Type B pancreatic cell (in vitro differentiated cells): ENCODE data around the gene TMEM59. TPM values are rescaled to one million over a fixed set of nuclear protein-coding genes. Genes with fewer than 3 reads are reported as not detected.
A peak's percentile ranks its signal among the peaks of the same experiment; 100 is the strongest.

Experiments used
- DNase-seq: peaks from one replicate; pipeline ENCODE4 v3.0.0; 2021; ENCODE audit warnings: mixed read lengths; ENCODE audit not compliant: unreplicated experiment; ENCODE audit errors: extremely low spot score
- H3K27ac Mint-ChIP-seq: 2 replicates; pipeline ENCODE4 v1.8.0; 2021; ENCODE audit warnings: mild to moderate bottlenecking, mixed read lengths
- H3K27me3 Mint-ChIP-seq: 2 replicates; pipeline ENCODE4 v1.8.0; 2021; ENCODE audit warnings: mixed read lengths
- H3K36me3 Mint-ChIP-seq: 2 replicates; pipeline ENCODE4 v1.8.0; 2021; ENCODE audit warnings: mixed read lengths
- H3K4me1 Mint-ChIP-seq: one replicate; pipeline ENCODE4 v1.8.0; 2021; ENCODE audit warnings: mixed read lengths; ENCODE audit not compliant: unreplicated experiment
- H3K4me3 Mint-ChIP-seq: 2 replicates; pipeline ENCODE4 v1.8.0; 2021; ENCODE audit warnings: mild to moderate bottlenecking, mixed read lengths
- H3K9me3 Mint-ChIP-seq: 2 replicates; pipeline ENCODE4 v1.8.0; 2021; ENCODE audit warnings: mixed read lengths
- CTCF ChIP-seq: fragments of 200-600 bp; sonication (generic); conservative IDR thresholded peaks from 2 replicates; pipeline ENCODE4 v1.5.0; 2021; ENCODE audit warnings: antibody characterized with exemption, mild to moderate bottlenecking
- long read RNA-seq: library from polyadenylated mRNA; unstranded; transcript quantifications from one replicate; pipeline ENCODE4 v2.0.0, GENCODE V29; 2020
- total RNA-seq: library from RNA; stranded (reverse); gene quantifications from 2 replicates; pipeline ENCODE4 v1.2.1, GENCODE V29; 2021; ENCODE audit warnings: low replicate concordance

TMEM59 gene, protein sequence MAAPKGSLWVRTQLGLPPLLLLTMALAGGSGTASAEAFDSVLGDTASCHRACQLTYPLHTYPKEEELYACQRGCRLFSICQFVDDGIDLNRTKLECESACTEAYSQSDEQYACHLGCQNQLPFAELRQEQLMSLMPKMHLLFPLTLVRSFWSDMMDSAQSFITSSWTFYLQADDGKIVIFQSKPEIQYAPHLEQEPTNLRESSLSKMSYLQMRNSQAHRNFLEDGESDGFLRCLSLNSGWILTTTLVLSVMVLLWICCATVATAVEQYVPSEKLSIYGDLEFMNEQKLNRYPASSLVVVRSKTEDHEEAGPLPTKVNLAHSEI
- 283 and 390 TPM in 2 replicates for total RNA-seq
- long read RNA-seq, full-length matches to known transcripts = 1,007 of 1,477 reads
- long read RNA-seq, partial matches to known transcripts = 4 of 1,477 reads
- long read RNA-seq, other reads (novel, unspliced or antisense) = 466 of 1,477 reads

- Mint-ChIP-seq H3K36me3 (peaks cover 6% of the 10 kb centered on the region), H3K4me3 (no peak within 1 kb of the TSS), H3K27me3 (no peaks in the 10 kb centered on the region), H3K27ac (no peak within 1 kb of the TSS), H3K4me1 (peaks cover 12% of the 10 kb centered on the region), H3K9me3 (no peaks in the 10 kb centered on the region)
- DNase-seq = peak; percentile 98
- TF ChIP-seq CTCF = no peak
Observed at GRCh38 chr1:54052934-54053744, at the start of gene TMEM59, which contains the start of gene TCEANC2. Gene TMEM59, minus strand, starts transcription at chr1:54053204. Its CDS starts 16 bp downstream, at chr1:54053188. Gene TCEANC2, plus strand, starts transcription at chr1:54053608. Its CDS starts 815 bp downstream, at chr1:54054423.

- TF ChIP-seq CTCF = no peak
- Mint-ChIP-seq H3K4me1 (peaks cover 18% of the 10 kb centered on the region), H3K27ac (no peak overlapping the region), H3K9me3 (no peaks in the 10 kb centered on the region), H3K36me3 (peaks cover 8% of the 10 kb centered on the region), H3K27me3 (no peaks in the 10 kb centered on the region), H3K4me3 (no peak overlapping the region)
- no peak for DNase-seq
Observed at GRCh38 chr1:54100500-54100899, 47.5 kb upstream of the TMEM59 start.

DNA sequence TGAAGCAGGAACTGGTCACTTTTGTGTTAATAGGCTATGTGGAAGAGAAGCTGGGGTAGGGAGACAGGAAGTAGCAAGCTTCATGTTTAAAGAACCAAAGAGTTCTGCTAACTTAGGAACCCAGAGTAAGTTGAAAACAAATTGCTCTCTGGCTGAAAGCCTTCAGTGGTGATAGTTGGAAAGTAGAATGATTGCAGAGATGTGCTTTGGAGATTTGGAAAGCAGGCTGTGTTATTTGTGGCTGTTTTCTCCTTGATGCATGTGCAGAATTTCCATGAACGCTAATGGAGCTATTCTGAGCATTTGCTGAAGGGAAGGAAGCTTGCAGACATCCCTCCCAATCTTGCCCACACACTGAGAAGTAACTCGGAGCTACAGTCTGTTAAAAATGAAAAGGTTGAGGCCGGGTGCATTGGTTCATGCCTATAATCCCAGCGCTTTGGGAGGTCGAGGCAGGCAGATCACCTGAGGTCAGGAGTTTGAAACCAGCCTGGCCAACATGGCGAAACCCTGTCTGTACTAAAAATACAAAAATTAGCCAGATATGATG, 46.1 kb upstream of the TMEM59 start:
- Mint-ChIP-seq H3K4me1 (peaks cover 23% of the 10 kb centered on the region), H3K36me3 (peaks cover 8% of the 10 kb centered on the region), H3K4me3 (no peak overlapping the region), H3K9me3 (no peaks in the 10 kb centered on the region), H3K27me3 (no peaks in the 10 kb centered on the region), H3K27ac (no peak overlapping the region)
- no peak for TF ChIP-seq CTCF
- DNase-seq = no peak

DNA sequence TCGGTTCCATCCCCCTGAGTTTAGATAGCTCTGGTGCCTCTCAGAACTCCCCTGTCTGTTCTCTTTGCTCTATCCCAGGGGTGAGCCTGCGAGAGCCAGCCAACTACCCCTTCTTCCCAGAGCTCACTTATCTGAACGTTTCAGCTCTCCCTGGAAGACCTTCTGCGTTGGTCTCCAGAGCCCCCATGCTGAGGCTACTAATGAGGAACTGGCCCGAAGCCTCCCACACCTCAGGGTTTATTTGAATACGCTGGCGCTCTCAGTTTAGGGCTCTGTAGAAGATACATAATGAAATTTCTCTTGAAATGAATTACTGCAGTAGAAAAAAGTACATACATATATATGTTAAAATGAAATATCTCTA, 43.9 kb upstream of the TMEM59 start:
- no peaks in the 10 kb centered on the region for H3K36me3 Mint-ChIP-seq
- H3K4me1 Mint-ChIP-seq = peaks cover 28% of the 10 kb centered on the region
- H3K4me3 Mint-ChIP-seq = no peak overlapping the region
- TF ChIP-seq CTCF = no peak
- no peak for DNase-seq
- no peak overlapping the region for H3K27ac Mint-ChIP-seq
- H3K9me3 Mint-ChIP-seq = no peaks in the 10 kb centered on the region
- no peaks in the 10 kb centered on the region for H3K27me3 Mint-ChIP-seq

- Mint-ChIP-seq H3K27ac (no peak overlapping the region), H3K4me3 (peak overlapping the region; percentile 40), H3K27me3 (no peaks in the 10 kb centered on the region), H3K9me3 (no peaks in the 10 kb centered on the region), H3K4me1 (peaks cover 28% of the 10 kb centered on the region), H3K36me3 (no peaks in the 10 kb centered on the region)
- no peak for TF ChIP-seq CTCF
- DNase-seq = no peak
Observed at GRCh38 chr1:54096227-54096876, 43.3 kb upstream of the TMEM59 start.
